ENCODE results near the gene CCDC91. TPM values are rescaled to one million over a fixed set of nuclear protein-coding genes. Genes with fewer than 3 reads are reported as not detected.

The CCDC91 gene
- total RNA-seq, 6 donors from 2014 or later: 27.7 to 77.5 (median 30.2) TPM

Small RNA genes lying within 50 kb of the gene (small RNA-seq; reads per million reads assigned to genes)
- gene RNA5SP355 (0.06 to 1.3 (median 0.74) reads per million in 4 donors), gene RNU4-54P (0 reads per million in 4 donors)

Other genes starting within 250 kb of the CCDC91 start
- gene PTHLH, start 217.7 kb upstream of the CCDC91 start, total RNA-seq: 1 to 10 TPM in 2 of 6 donors, under 1 TPM in 1, not detected in 3; 0.44 to 2.9 (median 2.0) TPM